Fibroblast of mammary gland (primary cell): ENCODE results near the gene SNED1.

Experiments used
- DNase-seq: peaks from one replicate; pipeline ENCODE4 v3.0.0-alpha.2; 2010; ENCODE audit warnings: low read depth
- H3K4me3 ChIP-seq: 2 replicates; pipeline ENCODE4 v1.5.1; 2011; ENCODE audit warnings: low read depth, mild to moderate bottlenecking, low read length, moderate library complexity; ENCODE audit not compliant: control insufficient read depth
- CTCF ChIP-seq: conservative IDR thresholded peaks from 2 replicates; pipeline ENCODE4 v1.5.1; 2011; ENCODE audit warnings: low read depth, low read length, inconsistent platforms; ENCODE audit not compliant: control insufficient read depth, insufficient read depth

The SNED1 gene

GRCh38 chr2:240991378-240992263 lies 6.8 kb upstream of the SNED1 start:
- H3K4me3 ChIP-seq: no peak overlapping the region
- DNase-seq: peak; percentile 98
- no peak for TF ChIP-seq CTCF

- no peak for DNase-seq
- TF ChIP-seq CTCF: no peak
- no peak overlapping the region for H3K4me3 ChIP-seq
These were observed 5.7 kb upstream of the SNED1 start for GRCh38 chr2:240992572-240993291.

GRCh38 chr2:240993446-240994170 lies 4.8 kb upstream of the SNED1 start:
- no peak for TF ChIP-seq CTCF
- DNase-seq: no peak

GRCh38 chr2:240994171-240994896 lies 4.1 kb upstream of the SNED1 start:
- H3K4me3 ChIP-seq: no peak overlapping the region
- TF ChIP-seq CTCF: no peak
- DNase-seq: no peak

More at GRCh38 chr2:240993446-240994170, 4.8 kb upstream of the SNED1 start:
- no peak overlapping the region for H3K4me3 ChIP-seq

GRCh38 chr2:240995041-240996021 lies 3.1 kb upstream of the SNED1 start:
- H3K4me3 ChIP-seq: no peak overlapping the region
- TF ChIP-seq CTCF: no peak
- DNase-seq: no peak
